Measurements from ENCODE around the gene RHOD. TPM values are rescaled to one million over a fixed set of nuclear protein-coding genes. Genes with fewer than 3 reads are reported as not detected.

Gene RHOD
- total RNA-seq, 1 donor from 2014 or later = 16.7 TPM

- intact Hi-C loops (cut with DNase I) = no loop called here
- H3K4me3 ChIP-seq = no peak overlapping the region
- no peak for ATAC-seq
Measured at GRCh38 chr11:67111261-67111660, 54.6 kb downstream of the RHOD start.

GRCh38 chr11:67113231-67113721 lies 56.6 kb downstream of the RHOD start:
- intact Hi-C loops (cut with DNase I) = no loop called here
- H3K9me3 ChIP-seq = no peaks in the 10 kb centered on the region
- H3K27me3 ChIP-seq = no peaks in the 10 kb centered on the region
- H3K4me1 ChIP-seq = peaks cover 6% of the 10 kb centered on the region
- peak; percentile 42 for DNase-seq
- no peak for TF ChIP-seq CTCF (IDR thresholded peaks at IDR 0.05)
- no peaks in the 10 kb centered on the region for H3K36me3 ChIP-seq
- no peak overlapping the region for H3K4me3 ChIP-seq
- no peak overlapping the region for H3K27ac ChIP-seq
- no peak for ATAC-seq

More at GRCh38 chr11:67111261-67111660, 54.6 kb downstream of the RHOD start:
- Histone ChIP-seq H3K27me3 (no peaks in the 10 kb centered on the region), H3K27ac (no peak overlapping the region), H3K4me1 (no peaks in the 10 kb centered on the region), H3K36me3 (no peaks in the 10 kb centered on the region), H3K9me3 (no peaks in the 10 kb centered on the region)
- DNase-seq = no peak
- TF ChIP-seq CTCF (IDR thresholded peaks at IDR 0.05) = no peak

GRCh38 chr11:67114275-67114896 lies 57.7 kb downstream of the RHOD start:
- TF ChIP-seq CTCF (IDR thresholded peaks at IDR 0.05) = no peak
- DNase-seq = no peak
- no peaks in the 10 kb centered on the region for H3K27me3 ChIP-seq

GRCh38 chr11:67116758-67117105 lies 60.1 kb downstream of the RHOD start:
- H3K36me3 ChIP-seq = no peaks in the 10 kb centered on the region
- H3K9me3 ChIP-seq = no peaks in the 10 kb centered on the region
- DNase-seq = no peak
- no peaks in the 10 kb centered on the region for H3K27me3 ChIP-seq
- ATAC-seq = no peak
- no peak for TF ChIP-seq CTCF (IDR thresholded peaks at IDR 0.05)
- H3K4me3 ChIP-seq = no peak overlapping the region
- intact Hi-C loops (cut with DNase I) = no loop called here
- peaks cover 11% of the 10 kb centered on the region for H3K4me1 ChIP-seq
- no peak overlapping the region for H3K27ac ChIP-seq

More at GRCh38 chr11:67114275-67114896, 57.7 kb downstream of the RHOD start:
- H3K4me1 ChIP-seq = peaks cover 6% of the 10 kb centered on the region
- no peak for ATAC-seq
- H3K9me3 ChIP-seq = no peaks in the 10 kb centered on the region
- no peak overlapping the region for H3K27ac ChIP-seq
- no peak overlapping the region for H3K4me3 ChIP-seq
- H3K36me3 ChIP-seq = no peaks in the 10 kb centered on the region
- intact Hi-C loops (cut with DNase I) = no loop called here

- DNase-seq = no peak
Measured at GRCh38 chr11:67117176-67117575, 60.5 kb downstream of the RHOD start.

More at GRCh38 chr11:67117176-67117575, 60.5 kb downstream of the RHOD start:
- no peak for ATAC-seq
- H3K36me3 ChIP-seq = no peaks in the 10 kb centered on the region
- H3K4me3 ChIP-seq = peak overlapping the region; percentile 60
- peak overlapping the region; percentile 86 for H3K27ac ChIP-seq
- no peak for TF ChIP-seq CTCF (IDR thresholded peaks at IDR 0.05)
- intact Hi-C loops (cut with DNase I) = no loop called here
- H3K4me1 ChIP-seq = peaks cover 15% of the 10 kb centered on the region
- H3K9me3 ChIP-seq = no peaks in the 10 kb centered on the region
- no peaks in the 10 kb centered on the region for H3K27me3 ChIP-seq
